GM18517 (cell line): ENCODE results near the gene PPP1R1A.
A peak's percentile ranks its signal among the peaks of the same experiment; 100 is the strongest.

Experiments used
- ATAC-seq: cut with Tn5 transposase; IDR thresholded peaks from one replicate; pipeline ENCODE4 v1.9.1; 2021; ENCODE audit warnings: mild to moderate bottlenecking, moderate library complexity; ENCODE audit not compliant: unreplicated experiment

PPP1R1A gene

GRCh38 chr12:54572881-54573280 is 15.6 kb downstream of the PPP1R1A start:
- no peak for ATAC-seq

GRCh38 chr12:54571193-54572188 is 17.0 kb downstream of the PPP1R1A start:
- no peak for ATAC-seq

GRCh38 chr12:54569995-54570528 is 18.4 kb downstream of the PPP1R1A start:
- no peak for ATAC-seq

- ATAC-seq = no peak
Measured at GRCh38 chr12:54569072-54569471, 19.4 kb downstream of the PPP1R1A start.

- ATAC-seq = no peak
Measured at GRCh38 chr12:54566792-54567191, 21.7 kb downstream of the PPP1R1A start.

DNA sequence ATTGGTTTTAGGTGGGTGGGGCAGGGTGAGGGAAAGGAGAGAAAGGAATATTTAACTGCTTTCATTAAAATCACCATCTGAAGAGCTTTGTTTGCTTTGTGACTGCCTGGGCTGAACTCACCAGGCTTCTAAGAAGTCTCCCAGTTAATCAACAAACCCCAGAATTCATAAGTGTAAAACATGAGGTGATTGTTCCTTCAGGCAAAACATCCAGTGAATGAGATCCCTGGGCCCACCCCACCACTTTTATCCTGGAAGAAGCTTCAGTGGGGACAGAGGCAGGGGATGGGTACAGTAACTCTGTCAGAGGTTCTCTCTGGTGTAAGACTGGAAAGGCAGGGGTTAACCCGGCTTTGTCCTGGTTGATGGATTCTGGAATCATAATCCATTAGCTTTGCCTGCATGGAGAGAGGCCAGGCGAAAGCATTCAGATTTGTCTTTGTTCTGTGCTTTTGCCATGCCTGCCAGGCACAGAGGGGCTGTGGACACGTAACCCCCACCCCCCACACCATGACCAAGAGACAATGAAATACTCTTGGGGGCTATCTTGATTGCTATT is 22.4 kb downstream of the PPP1R1A start:
- ATAC-seq = no peak

GRCh38 chr12:54565310-54565985 is 23.0 kb downstream of the PPP1R1A start:
- ATAC-seq = no peak

GRCh38 chr12:54564768-54565167 is 23.7 kb downstream of the PPP1R1A start:
- no peak for ATAC-seq

DNA sequence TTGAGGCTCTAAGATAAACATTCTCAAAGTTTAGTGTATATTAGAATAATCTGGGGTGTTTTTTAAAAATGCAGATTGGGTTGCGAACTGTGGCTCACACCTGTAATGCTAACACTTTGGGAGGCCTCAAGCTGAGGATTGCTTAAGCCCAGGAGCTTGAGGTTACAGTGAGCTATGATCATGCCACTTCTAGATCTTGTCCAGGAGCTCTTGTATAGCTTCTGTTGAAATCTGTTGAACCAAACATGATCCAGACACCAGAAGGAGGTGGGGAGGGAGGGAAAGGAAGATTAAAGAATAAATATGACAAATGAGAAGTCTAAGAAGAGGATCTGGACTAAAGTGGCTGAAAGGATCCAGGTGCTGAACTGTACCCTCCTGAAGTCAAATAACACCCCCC is 24.7 kb downstream of the PPP1R1A start:
- no peak for ATAC-seq

GRCh38 chr12:54562750-54563356 is 25.6 kb downstream of the PPP1R1A start:
- no peak for ATAC-seq

DNA sequence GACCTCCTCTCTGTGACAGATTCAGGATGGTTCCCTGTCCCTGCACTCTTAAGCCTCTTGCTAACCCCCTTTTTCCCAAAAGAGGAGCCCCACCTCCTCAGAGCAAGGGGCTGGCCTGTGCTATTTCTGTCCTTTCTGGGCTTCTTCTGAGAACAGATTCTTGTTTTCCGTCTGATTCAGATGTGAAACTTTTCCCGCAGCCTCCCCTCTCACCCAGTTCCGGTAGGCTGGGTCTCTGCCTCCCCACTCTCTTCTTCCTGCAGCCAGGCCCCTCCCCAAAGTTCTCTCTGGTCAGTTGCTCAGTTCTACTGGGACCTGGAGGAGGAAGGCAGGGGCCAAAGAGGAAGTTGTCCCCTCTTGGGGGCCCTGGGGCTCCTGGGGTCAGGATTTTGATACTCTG is 27.3 kb downstream of the PPP1R1A start:
- ATAC-seq = no peak

DNA sequence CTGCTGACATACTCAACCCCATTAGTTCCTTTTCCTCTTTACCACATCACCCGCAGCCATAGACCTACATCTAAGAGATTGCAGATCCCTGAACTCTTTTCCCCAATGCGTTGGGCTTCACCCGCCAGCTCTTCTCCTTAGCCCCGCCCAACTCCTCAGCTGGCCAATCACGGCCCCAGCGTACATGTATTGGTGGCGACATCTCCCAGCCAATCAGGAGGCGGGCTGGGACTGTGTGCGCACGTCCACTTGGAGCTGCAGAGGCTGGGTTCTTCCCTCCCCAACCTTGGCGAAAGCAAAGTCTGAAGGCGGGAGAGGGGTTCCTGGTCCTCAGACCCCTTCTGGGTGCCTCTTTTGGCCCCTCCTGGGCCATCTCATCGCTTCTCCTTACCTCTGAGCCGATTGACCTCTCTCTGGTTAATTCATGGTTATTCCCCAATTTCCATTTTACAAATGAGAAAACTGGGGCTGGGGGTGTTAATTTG is 28.0 kb downstream of the PPP1R1A start:
- ATAC-seq = peak; percentile 98

DNA sequence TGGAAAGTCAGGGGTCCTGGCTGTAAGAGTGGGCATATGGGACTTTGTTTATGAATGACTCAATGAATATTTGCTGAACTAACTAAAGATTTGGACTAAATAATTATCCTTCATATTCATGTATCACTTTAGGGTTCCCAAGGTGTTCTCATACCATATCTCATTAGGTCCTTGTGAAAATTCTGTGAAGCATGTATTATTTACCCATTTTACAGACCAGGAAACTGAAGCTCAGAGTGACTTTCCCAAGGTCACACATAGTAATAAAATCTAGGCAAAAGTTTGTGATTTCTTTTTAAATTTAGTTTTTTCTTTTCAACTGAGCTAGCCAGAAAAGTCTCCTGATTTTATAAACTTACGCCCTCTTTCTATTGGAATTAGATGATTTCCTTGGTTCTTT is 29.7 kb downstream of the PPP1R1A start:
- no peak for ATAC-seq

DNA sequence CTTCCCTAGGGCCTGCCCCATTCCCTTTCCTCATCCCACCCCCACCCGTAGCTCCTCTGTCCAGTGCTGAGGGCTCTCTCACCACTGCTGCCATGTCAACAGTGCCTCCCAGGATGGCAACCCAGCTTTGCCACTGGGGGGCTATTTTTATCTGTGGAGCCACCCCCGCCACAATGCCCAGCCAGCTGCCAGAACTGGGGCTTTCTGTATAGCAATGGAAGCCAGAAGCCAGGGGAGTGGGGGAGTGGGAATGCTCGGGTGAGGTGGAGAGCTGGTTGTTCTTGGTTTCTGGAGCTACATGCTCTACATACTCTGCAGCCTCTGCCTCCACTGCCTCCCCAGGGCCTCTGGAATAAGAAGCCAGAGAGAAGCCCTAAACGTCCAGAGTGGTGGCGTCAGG is 30.1 kb downstream of the PPP1R1A start:
- no peak for ATAC-seq

DNA sequence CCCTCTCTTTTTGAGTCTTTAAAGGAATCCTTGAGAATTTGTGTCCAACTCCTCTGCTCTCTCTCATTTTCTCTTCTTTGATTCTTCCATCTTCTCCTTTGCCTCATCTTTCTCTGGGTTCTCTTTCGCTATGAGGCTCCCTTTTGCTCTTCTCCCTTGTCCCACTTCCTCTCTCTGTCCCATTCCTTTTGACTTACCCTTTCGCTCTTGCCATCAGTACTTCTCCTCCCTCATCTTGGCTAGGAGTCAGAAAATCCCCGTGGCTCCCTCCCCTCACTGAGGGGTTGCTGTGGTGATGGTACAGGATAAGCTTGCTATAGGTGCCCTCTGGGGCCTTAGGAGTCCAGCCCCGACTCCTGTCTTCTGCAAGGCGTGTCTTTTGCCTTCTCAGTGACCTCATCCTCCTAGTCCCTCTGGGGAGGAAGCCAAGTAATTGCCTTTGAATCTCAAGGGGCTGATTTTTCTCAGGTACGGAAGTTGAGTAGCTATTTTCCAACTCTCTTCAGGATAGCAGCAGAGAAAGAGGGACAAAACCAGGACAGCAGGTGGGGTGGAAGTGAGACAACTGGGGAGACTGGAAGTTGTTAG is 32.7 kb downstream of the PPP1R1A start:
- no peak for ATAC-seq

- no peak for ATAC-seq
Measured at GRCh38 chr12:54549774-54550451, 38.5 kb downstream of the PPP1R1A start.

DNA sequence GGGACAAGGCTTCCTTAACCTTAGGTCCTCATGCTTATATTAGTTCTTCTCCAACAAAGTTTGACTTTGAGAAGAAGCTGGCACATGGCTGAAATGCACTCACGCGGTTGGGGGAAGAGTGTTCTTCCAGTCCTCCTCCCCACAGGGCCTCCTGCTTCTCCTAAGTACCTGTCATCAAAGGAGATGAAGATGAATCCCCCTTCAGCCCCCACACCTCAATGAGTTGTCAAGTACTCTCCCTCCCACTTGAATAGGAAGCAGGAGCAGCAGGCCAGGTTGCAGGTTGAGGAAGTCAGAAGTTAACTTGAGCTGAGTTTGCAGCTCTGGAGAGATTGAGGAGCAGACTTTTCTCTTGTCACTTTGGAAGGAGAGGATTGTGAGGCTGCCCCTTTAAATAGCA is 41.9 kb downstream of the PPP1R1A start:
- ATAC-seq = no peak

DNA sequence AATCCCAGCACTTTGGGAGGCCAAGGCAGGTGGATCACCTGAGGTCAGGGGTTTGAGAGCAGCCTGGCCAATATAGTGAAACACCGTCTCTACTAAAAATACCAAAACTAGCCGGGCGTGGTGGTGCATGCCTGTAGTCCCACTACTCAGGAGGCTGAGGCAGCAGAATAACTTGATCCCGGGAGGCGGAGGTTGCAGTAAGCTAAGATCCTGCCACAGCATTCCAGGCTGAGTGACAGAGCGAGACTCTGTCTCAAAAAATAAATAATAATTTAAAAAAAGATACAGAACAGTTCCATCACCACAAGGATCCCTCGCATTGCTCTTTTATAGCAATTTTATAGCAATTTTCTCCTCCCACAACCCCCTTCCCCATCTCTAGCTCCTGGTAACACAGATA is 43.7 kb downstream of the PPP1R1A start:
- ATAC-seq = no peak

DNA sequence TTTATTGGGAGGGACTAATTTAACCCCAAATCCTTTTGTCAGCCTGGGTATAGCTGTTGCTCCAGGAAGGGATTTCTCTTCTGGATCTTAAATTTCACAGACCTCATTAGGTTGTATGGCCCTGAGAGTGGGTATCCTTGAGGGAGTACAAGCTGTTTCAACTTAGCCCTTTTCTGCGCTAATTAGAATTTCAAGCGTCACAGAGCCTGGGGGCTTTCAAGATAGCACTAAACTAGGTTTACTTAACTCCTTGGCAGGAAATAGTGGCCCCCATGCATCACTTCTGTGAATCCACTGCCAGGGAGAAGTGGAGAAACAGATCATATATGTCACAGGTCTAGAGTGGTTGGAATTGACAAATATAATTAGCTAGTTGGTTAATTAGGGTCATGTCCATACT is 44.9 kb downstream of the PPP1R1A start:
- no peak for ATAC-seq

DNA sequence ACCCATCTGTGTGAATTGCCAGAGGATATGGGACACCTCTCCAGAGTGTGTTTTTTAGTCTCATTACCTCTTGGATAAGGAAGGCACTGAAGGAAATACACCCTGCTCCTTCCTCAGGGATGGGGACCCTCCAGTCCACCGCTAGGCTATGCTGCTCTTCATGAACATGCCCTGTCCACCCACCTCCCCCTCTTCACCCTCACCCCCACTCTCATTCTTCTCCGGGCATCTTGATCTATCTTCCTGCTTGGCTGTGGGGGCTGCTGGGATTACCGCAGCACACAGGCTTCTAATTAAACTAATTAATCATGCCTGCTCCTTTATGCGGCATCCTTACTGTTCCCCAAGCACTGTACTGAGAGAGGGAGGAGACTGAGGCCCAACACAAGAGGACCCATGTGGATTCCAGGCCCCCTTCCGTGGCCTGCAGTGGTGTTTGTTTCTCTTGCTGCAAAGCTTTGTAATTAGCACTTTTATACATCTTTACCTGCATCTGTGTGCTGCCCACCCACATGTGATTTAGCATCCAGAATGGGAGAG is 46.6 kb downstream of the PPP1R1A start:
- ATAC-seq = no peak
